HFFc6 (cell line): Measurements from ENCODE around the gene MTFR1L. TPM values are rescaled to one million over a fixed set of nuclear protein-coding genes. Genes with fewer than 3 reads are reported as not detected.
"Not testable (repeated sequence)": the region's sequence is repeated elsewhere in the genome, so short reads cannot be mapped to it uniquely, and the experiment has no call there.

Source experiments
- DNase-seq: peaks from one replicate; pipeline ENCODE4 v3.0.0-alpha.2; 2018
- H3K27ac Mint-ChIP-seq: 2 replicates; pipeline ENCODE4 v1.8.0; 2020; ENCODE audit warnings: mild to moderate bottlenecking, mixed read lengths
- H3K27me3 Mint-ChIP-seq: 2 replicates; pipeline ENCODE4 v1.8.0; 2021; ENCODE audit warnings: mild to moderate bottlenecking, moderate library complexity, mixed read lengths; ENCODE audit not compliant: insufficient read depth
- H3K36me3 Mint-ChIP-seq: 2 replicates; pipeline ENCODE4 v1.8.0; 2021; ENCODE audit warnings: low read depth, mixed read lengths
- H3K4me1 Mint-ChIP-seq: 2 replicates; pipeline ENCODE4 v1.8.0; 2020; ENCODE audit warnings: low read depth, mixed read lengths
- H3K4me3 Mint-ChIP-seq: 2 replicates; pipeline ENCODE4 v1.8.0; 2020; ENCODE audit warnings: mild to moderate bottlenecking, moderate library complexity, mixed read lengths
- H3K9me3 Mint-ChIP-seq: 2 replicates; pipeline ENCODE4 v1.8.0; 2020; ENCODE audit warnings: mild to moderate bottlenecking, mixed read lengths
- CTCF ChIP-seq: fragments of 200-600 bp; sonication (generic); IDR thresholded peaks from 2 replicates; pipeline ENCODE4 v1.5.0; 2021; ENCODE audit warnings: antibody characterized with exemption, mild to moderate bottlenecking
- total RNA-seq, 6 experiments: library from RNA; stranded (reverse); fragmentation: NEBNext Ultra II Directional; extraction: Animal tissue kit (Norgen Biotek cat#: 25700); gene quantifications; 2 replicates in 1 of 6; 3 replicates in 5 of 6; pipeline ENCODE4 v1.2.3, GENCODE V29; 2021

MTFR1L gene
- total RNA-seq, 6 experiments from 2014 or later = 52.4 to 69.1 (median 59.1) TPM

- H3K4me1 Mint-ChIP-seq = 0 out of 2 replicates have a peak, but pooled peaks cover 9% of the 10 kb centered on the region
- no peaks in the 10 kb centered on the region for H3K27me3 Mint-ChIP-seq
- H3K4me3 Mint-ChIP-seq = no peak overlapping the region
- TF ChIP-seq CTCF = no peak
- peaks cover 8% of the 10 kb centered on the region for H3K36me3 Mint-ChIP-seq
- no peaks in the 10 kb centered on the region for H3K9me3 Mint-ChIP-seq
- no peak for DNase-seq
- H3K27ac Mint-ChIP-seq = no peak overlapping the region
Observed at GRCh38 chr1:25834894-25835293, 15.1 kb downstream of the MTFR1L start.

- Mint-ChIP-seq H3K27me3 (no peaks in the 10 kb centered on the region), H3K4me3 (no peak overlapping the region), H3K9me3 (no peaks in the 10 kb centered on the region), H3K27ac (no peak overlapping the region), H3K36me3 (peaks cover 5% of the 10 kb centered on the region; the same call in 1 of the 2 replicates), H3K4me1 (0 out of 2 replicates have a peak, but pooled peaks cover 9% of the 10 kb centered on the region)
- no peak for TF ChIP-seq CTCF
- DNase-seq = no peak
Observed at GRCh38 chr1:25836695-25837094, 16.9 kb downstream of the MTFR1L start.

- Mint-ChIP-seq H3K9me3 (no peaks in the 10 kb centered on the region), H3K4me1 (0 out of 2 replicates have a peak, but pooled peaks cover 9% of the 10 kb centered on the region), H3K4me3 (no peak overlapping the region), H3K36me3 (peaks cover 5% of the 10 kb centered on the region; the same call in 1 of the 2 replicates), H3K27ac (0 out of 2 replicates have a peak overlapping the region, but pooled peaks have one; percentile 25), H3K27me3 (no peaks in the 10 kb centered on the region)
- TF ChIP-seq CTCF = peak; percentile 66
- no peak for DNase-seq
Observed at GRCh38 chr1:25837262-25837875, 17.6 kb downstream of the MTFR1L start.

GRCh38 chr1:25839808-25840207, 20.1 kb downstream of the MTFR1L start:
- DNase-seq, H3K4me3 Mint-ChIP-seq, H3K27ac Mint-ChIP-seq, H3K9me3 Mint-ChIP-seq, H3K27me3 Mint-ChIP-seq, H3K36me3 Mint-ChIP-seq: not testable (repeated sequence)
- peaks cover 17% of the 10 kb centered on the region for H3K4me1 Mint-ChIP-seq

- no peak for DNase-seq
- no peaks in the 10 kb centered on the region for H3K9me3 Mint-ChIP-seq
Observed at GRCh38 chr1:25843483-25843882, 23.7 kb downstream of the MTFR1L start.

More at GRCh38 chr1:25843483-25843882, 23.7 kb downstream of the MTFR1L start:
- Mint-ChIP-seq H3K27ac (no peak overlapping the region; the same call in 1 of the 2 replicates), H3K4me3 (no peak overlapping the region), H3K4me1 (peaks cover 23% of the 10 kb centered on the region), H3K36me3 (no peaks in the 10 kb centered on the region), H3K27me3 (no peaks in the 10 kb centered on the region)
- no peak for TF ChIP-seq CTCF
